CD4-positive, alpha-beta T cell (primary cell): ENCODE results near the gene TRAK2. TPM values are rescaled to one million over a fixed set of nuclear protein-coding genes. Genes with fewer than 3 reads are reported as not detected.
"Not testable (repeated sequence)": the region's sequence is repeated elsewhere in the genome, so short reads cannot be mapped to it uniquely, and the experiment has no call there.

Experiments
- ATAC-seq: fragments of 200-7000 bp; cut with Tn5 transposase; one replicate; pipeline ENCODE4 v1.10.0; 2022; ENCODE audit warnings: mild to moderate bottlenecking; ENCODE audit not compliant: poor library complexity
- CTCF ChIA-PET: fragments of 350-600 bp; sonication (Branson Sonifier 250); formaldehyde crosslinking; loops from one replicate; lab custom pipeline; 2021; ENCODE audit warnings: antibody characterized with exemption, inconsistent platforms; lab: Charles Lee
- POLR2A ChIA-PET: fragments of 350-600 bp; sonication (Branson Sonifier 250); formaldehyde crosslinking; loops from one replicate; lab custom pipeline; 2021; ENCODE audit warnings: antibody characterized with exemption, inconsistent platforms; lab: Charles Lee
- DNase-seq, 14 experiments: peaks; one replicate each; pipeline ENCODE4 v3.0.0-alpha.2; 2013 to 2020; ENCODE audit warnings: mixed read lengths in 2 of 14
- H3K27ac ChIP-seq, 2 donors: one replicate each; pipeline versions ENCODE4 v1.5.1 to v1.7.0; 2013; ENCODE audit warnings: low read length in 2 of 2, low read depth in 1 of 2, mild to moderate bottlenecking in 1 of 2
- H3K27me3 ChIP-seq, 2 experiments: 1 replicate in 1 of 2; 2 replicates in 1 of 2; pipeline versions ENCODE4 v1.6.1 to v1.7.0; 2013; ENCODE audit warnings: low read length in 2 of 2, control low read depth in 1 of 2, mild to moderate bottlenecking in 1 of 2, moderate library complexity in 1 of 2; ENCODE audit not compliant: insufficient read depth in 2 of 2, control insufficient read depth in 1 of 2
- H3K36me3 ChIP-seq: one replicate; pipeline ENCODE4 v1.6.1; 2013; ENCODE audit warnings: low read length, control low read depth; ENCODE audit not compliant: insufficient read depth
- H3K4me1 ChIP-seq: one replicate; pipeline ENCODE4 v1.6.1; 2013; ENCODE audit warnings: low read length, control low read depth; ENCODE audit not compliant: insufficient read depth
- H3K4me3 ChIP-seq: one replicate; pipeline ENCODE4 v1.5.1; 2013; ENCODE audit warnings: mild to moderate bottlenecking, low read length, moderate library complexity
- H3K9me3 ChIP-seq, 2 experiments: 1 replicate in 1 of 2; 2 replicates in 1 of 2; pipeline versions ENCODE4 v1.6.1 to v1.7.0; 2013; ENCODE audit warnings: low read length in 2 of 2, mild to moderate bottlenecking in 2 of 2, control low read depth in 1 of 2, moderate library complexity in 1 of 2; ENCODE audit not compliant: control insufficient read depth in 1 of 2, insufficient read depth in 1 of 2
- H3K27ac Mint-ChIP-seq: one replicate; pipeline ENCODE4 v1.8.0; 2020; ENCODE audit warnings: mixed read lengths
- H3K27me3 Mint-ChIP-seq: one replicate; pipeline ENCODE4 v1.8.0; 2021; ENCODE audit warnings: mixed read lengths
- H3K36me3 Mint-ChIP-seq: one replicate; pipeline ENCODE4 v1.8.0; 2021; ENCODE audit warnings: low read depth, mixed read lengths
- H3K4me1 Mint-ChIP-seq: one replicate; pipeline ENCODE4 v1.8.0; 2021; ENCODE audit warnings: low read depth, mixed read lengths
- H3K4me3 Mint-ChIP-seq: one replicate; pipeline ENCODE4 v1.8.0; 2020; ENCODE audit warnings: mild to moderate bottlenecking, mixed read lengths
- H3K9me3 Mint-ChIP-seq: one replicate; pipeline ENCODE4 v1.8.0; 2020; ENCODE audit warnings: mixed read lengths
- CTCF ChIP-seq: fragments of 200-600 bp; IDR thresholded peaks from one replicate; pipeline ENCODE4 v1.8.0; 2022; ENCODE audit warnings: antibody characterized with exemption, mild to moderate bottlenecking
- intact Hi-C, 2 experiments: fragments of 100-400 bp; cut with DNase I in 1 of 2; cut with micrococcal nuclease in 1 of 2; formaldehyde crosslinking; loops; one replicate each; pipeline versions ENCODE4 v1.15.1 to v1.9.0; 2023 to 2025; cut with DNase I, micrococcal nuclease
- total RNA-seq, 174 experiments: library from RNA in 2 of 174; stranded (reverse) in 2 of 174; gene quantifications; one replicate each; pipeline ENCODE4 v1.2.3 and lab custom pipeline; 2021 to 2026

The TRAK2 gene
- total RNA-seq, 2 experiments from 2014 or later, result 32.5 to 35.6 TPM

DNA sequence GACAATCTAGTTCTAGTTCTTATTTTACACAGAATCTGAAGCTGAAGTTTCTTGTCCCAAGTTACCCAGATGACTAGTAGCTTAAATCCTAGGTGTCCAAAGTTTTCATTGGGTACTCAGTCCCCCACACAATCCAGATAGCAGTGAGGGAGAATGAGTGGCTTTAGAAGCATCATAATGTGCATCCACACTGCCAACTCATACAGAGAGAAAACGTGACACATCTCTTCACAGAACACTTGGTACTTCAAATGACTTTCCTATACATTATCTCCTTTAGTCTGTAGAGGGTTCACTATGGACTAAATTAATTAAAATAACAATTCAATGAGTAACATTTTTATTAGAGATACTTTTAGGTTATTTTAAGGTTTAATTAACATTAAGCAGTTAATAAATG is 45.5 kb upstream of the TRAK2 start:
- Histone ChIP-seq H3K4me1 (no peaks in the 10 kb centered on the region), H3K36me3 (no peaks in the 10 kb centered on the region), H3K27ac (no peak overlapping the region), H3K4me3 (no peak overlapping the region), H3K9me3 (no peaks in the 10 kb centered on the region), H3K27me3 (peaks cover 0 to 5% of the 10 kb centered on the region in 2 experiments)
- Mint-ChIP-seq H3K4me1 (no peaks in the 10 kb centered on the region), H3K36me3 (peaks cover 12% of the 10 kb centered on the region), H3K27me3 (peaks cover 4% of the 10 kb centered on the region), H3K4me3 (no peak overlapping the region), H3K9me3 (peaks cover 5% of the 10 kb centered on the region), H3K27ac (no peak overlapping the region)
- intact Hi-C loops, result no loop called here
- POLR2A ChIA-PET, result no interaction called here
- no peak for ATAC-seq
- no peak for DNase-seq
- CTCF ChIA-PET, result no interaction called here
- no peak for TF ChIP-seq CTCF

DNA sequence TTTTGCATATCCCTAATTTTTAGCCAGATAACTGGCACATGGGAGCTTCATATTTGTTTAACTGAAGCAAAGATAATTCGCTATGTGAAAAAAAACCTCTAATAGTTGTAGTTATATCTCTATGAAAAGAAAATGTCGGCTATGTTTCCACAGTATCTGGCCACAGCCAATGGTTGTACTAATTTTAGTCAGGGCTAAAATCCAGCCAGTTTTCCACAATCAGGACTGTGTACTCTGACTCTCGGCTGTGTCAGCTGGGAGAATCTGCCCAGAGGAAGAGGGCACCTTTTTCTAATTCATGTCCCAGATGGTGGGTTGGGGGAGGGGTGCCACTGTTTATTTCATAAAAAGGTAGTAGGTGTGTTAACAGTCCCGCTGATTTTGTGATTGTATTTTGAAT is 39.0 kb upstream of the TRAK2 start:
- ChIA-PET POLR2A (no interaction called here), CTCF (no interaction called here)
- no peak overlapping the region for H3K27ac ChIP-seq
- intact Hi-C loops, result no loop called here
- peaks cover 0 to 3% of the 10 kb centered on the region in 2 experiments for H3K27me3 ChIP-seq
- H3K36me3 ChIP-seq, result no peaks in the 10 kb centered on the region
- H3K4me3 ChIP-seq, result no peak overlapping the region
- DNase-seq (no peak), ATAC-seq (no peak)
- H3K27ac Mint-ChIP-seq, result no peak overlapping the region
- H3K9me3 Mint-ChIP-seq, result no peaks in the 10 kb centered on the region
- TF ChIP-seq CTCF, result no peak
- H3K27me3 Mint-ChIP-seq, result no peaks in the 10 kb centered on the region
- H3K36me3 Mint-ChIP-seq, result no peaks in the 10 kb centered on the region
- no peaks in the 10 kb centered on the region for H3K4me1 Mint-ChIP-seq
- no peaks in the 10 kb centered on the region for H3K4me1 ChIP-seq
- no peaks in the 10 kb centered on the region for H3K9me3 ChIP-seq
- no peak overlapping the region for H3K4me3 Mint-ChIP-seq

GRCh38 chr2:201484805-201485204 is 33.5 kb upstream of the TRAK2 start:
- Mint-ChIP-seq H3K9me3 (peaks cover 2% of the 10 kb centered on the region), H3K4me3 (no peak overlapping the region), H3K27me3 (no peaks in the 10 kb centered on the region), H3K4me1 (no peaks in the 10 kb centered on the region), H3K27ac (no peak overlapping the region), H3K36me3 (peaks cover 16% of the 10 kb centered on the region)
- Histone ChIP-seq H3K4me1 (no peaks in the 10 kb centered on the region), H3K27me3 (no peaks in the 10 kb centered on the region), H3K27ac (no peak overlapping the region), H3K36me3 (no peaks in the 10 kb centered on the region), H3K4me3 (no peak overlapping the region), H3K9me3 (no peaks in the 10 kb centered on the region)
- POLR2A ChIA-PET, result no interaction called here
- no peak for ATAC-seq
- intact Hi-C loops, result no loop called here
- CTCF ChIA-PET, result no interaction called here
- no peak for DNase-seq
- no peak for TF ChIP-seq CTCF

GRCh38 chr2:201483758-201484157 is 32.5 kb upstream of the TRAK2 start:
- POLR2A ChIA-PET, H3K4me3 ChIP-seq, intact Hi-C loops, H3K27ac Mint-ChIP-seq, H3K27ac ChIP-seq, ATAC-seq, CTCF ChIA-PET, H3K4me3 Mint-ChIP-seq, H3K27me3 ChIP-seq, H3K9me3 ChIP-seq, H3K9me3 Mint-ChIP-seq, H3K27me3 Mint-ChIP-seq, H3K4me1 ChIP-seq, H3K4me1 Mint-ChIP-seq, DNase-seq, H3K36me3 ChIP-seq: not testable (repeated sequence)
- H3K36me3 Mint-ChIP-seq, result peaks cover 19% of the 10 kb centered on the region
